Measurements from ENCODE around the gene PPIE. TPM values are rescaled to one million over a fixed set of nuclear protein-coding genes. Genes with fewer than 3 reads are reported as not detected.
"Not testable (repeated sequence)": the region's sequence is repeated elsewhere in the genome, so short reads cannot be mapped to it uniquely, and the experiment has no call there.

The PPIE gene
- total RNA-seq, 1 experiment from 2014 or later = 45.8 TPM

GRCh38 chr1:39762550-39763540 is 24.2 kb downstream of the PPIE start:
- TF ChIP-seq CTCF (IDR thresholded peaks at IDR 0.05; ENCODE audit: unreplicated experiment) = no peak
- H3K36me3 Mint-ChIP-seq (ENCODE audit: insufficient read depth, unreplicated experiment) = peaks cover 11% of the 10 kb centered on the region
- no TSS peak for BruUV-seq (replicated peaks)
- H3K27me3 Mint-ChIP-seq (ENCODE audit: insufficient read depth, unreplicated experiment) = no peaks in the 10 kb centered on the region
- H3K27ac Mint-ChIP-seq (ENCODE audit: low read depth, unreplicated experiment) = no peak overlapping the region
- intact Hi-C loops (cut with micrococcal nuclease) = loop anchor here (5.0 kb wide), 1 partner anchor 241 kb away; no protein-coding TSS in a partner anchor
- no peak for DNase-seq (ENCODE audit: unreplicated experiment)
- CTCF ChIA-PET = interaction anchor here (0.6 kb wide), 1 partner anchor 147 kb away, joined by 4 read pairs; no protein-coding TSS in a partner anchor
- H3K9me3 Mint-ChIP-seq (ENCODE audit: unreplicated experiment) = no peaks in the 10 kb centered on the region
- POLR2A ChIA-PET = no interaction called here
- H3K4me1 Mint-ChIP-seq (ENCODE audit: insufficient read depth, unreplicated experiment) = no peaks in the 10 kb centered on the region
- H3K4me3 Mint-ChIP-seq (ENCODE audit: unreplicated experiment) = no peak overlapping the region

GRCh38 chr1:39763619-39764374 is 25.1 kb downstream of the PPIE start:
- H3K27ac Mint-ChIP-seq (ENCODE audit: low read depth, unreplicated experiment); H3K27me3 Mint-ChIP-seq (ENCODE audit: insufficient read depth, unreplicated experiment); H3K36me3 Mint-ChIP-seq (ENCODE audit: insufficient read depth, unreplicated experiment); H3K4me1 Mint-ChIP-seq (ENCODE audit: insufficient read depth, unreplicated experiment); DNase-seq (ENCODE audit: unreplicated experiment); CTCF ChIA-PET; H3K9me3 Mint-ChIP-seq (ENCODE audit: unreplicated experiment); H3K4me3 Mint-ChIP-seq (ENCODE audit: unreplicated experiment); BruUV-seq (replicated peaks); POLR2A ChIA-PET: not testable (repeated sequence)
- intact Hi-C loops (cut with micrococcal nuclease) = loop anchor here (5.0 kb wide), 1 partner anchor 241 kb away; no protein-coding TSS in a partner anchor

GRCh38 chr1:39764512-39764911 is 25.8 kb downstream of the PPIE start:
- intact Hi-C loops (cut with micrococcal nuclease) = loop anchor here (5.0 kb wide), 1 partner anchor 242 kb away; no protein-coding TSS in a partner anchor
- H3K27ac Mint-ChIP-seq (ENCODE audit: low read depth, unreplicated experiment); H3K36me3 Mint-ChIP-seq (ENCODE audit: insufficient read depth, unreplicated experiment); H3K9me3 Mint-ChIP-seq (ENCODE audit: unreplicated experiment); H3K4me3 Mint-ChIP-seq (ENCODE audit: unreplicated experiment); BruUV-seq (replicated peaks); H3K4me1 Mint-ChIP-seq (ENCODE audit: insufficient read depth, unreplicated experiment); POLR2A ChIA-PET; CTCF ChIA-PET; DNase-seq (ENCODE audit: unreplicated experiment); H3K27me3 Mint-ChIP-seq (ENCODE audit: insufficient read depth, unreplicated experiment): not testable (repeated sequence)

- DNase-seq (ENCODE audit: unreplicated experiment); POLR2A ChIA-PET; H3K27ac Mint-ChIP-seq (ENCODE audit: low read depth, unreplicated experiment); H3K4me1 Mint-ChIP-seq (ENCODE audit: insufficient read depth, unreplicated experiment); intact Hi-C loops (cut with micrococcal nuclease); H3K36me3 Mint-ChIP-seq (ENCODE audit: insufficient read depth, unreplicated experiment); H3K9me3 Mint-ChIP-seq (ENCODE audit: unreplicated experiment); H3K27me3 Mint-ChIP-seq (ENCODE audit: insufficient read depth, unreplicated experiment); H3K4me3 Mint-ChIP-seq (ENCODE audit: unreplicated experiment); BruUV-seq (replicated peaks): not testable (repeated sequence)
- CTCF ChIA-PET = interaction anchor here (0.6 kb wide), 1 partner anchor 509 kb away, joined by 3 read pairs; no protein-coding TSS in a partner anchor
Measured at GRCh38 chr1:39766466-39766865, 27.8 kb downstream of the PPIE start.

- H3K4me1 Mint-ChIP-seq (ENCODE audit: insufficient read depth, unreplicated experiment); H3K4me3 Mint-ChIP-seq (ENCODE audit: unreplicated experiment); H3K27ac Mint-ChIP-seq (ENCODE audit: low read depth, unreplicated experiment); H3K9me3 Mint-ChIP-seq (ENCODE audit: unreplicated experiment); DNase-seq (ENCODE audit: unreplicated experiment); BruUV-seq (replicated peaks); intact Hi-C loops (cut with micrococcal nuclease); H3K27me3 Mint-ChIP-seq (ENCODE audit: insufficient read depth, unreplicated experiment); H3K36me3 Mint-ChIP-seq (ENCODE audit: insufficient read depth, unreplicated experiment); POLR2A ChIA-PET; CTCF ChIA-PET: not testable (repeated sequence)
Measured at GRCh38 chr1:39769502-39769901, 30.8 kb downstream of the PPIE start.

GRCh38 chr1:39770100-39771021 is 31.7 kb downstream of the PPIE start:
- H3K27me3 Mint-ChIP-seq (ENCODE audit: insufficient read depth, unreplicated experiment); BruUV-seq (replicated peaks); POLR2A ChIA-PET; H3K4me1 Mint-ChIP-seq (ENCODE audit: insufficient read depth, unreplicated experiment); intact Hi-C loops (cut with micrococcal nuclease); DNase-seq (ENCODE audit: unreplicated experiment); H3K36me3 Mint-ChIP-seq (ENCODE audit: insufficient read depth, unreplicated experiment); CTCF ChIA-PET; H3K9me3 Mint-ChIP-seq (ENCODE audit: unreplicated experiment); H3K4me3 Mint-ChIP-seq (ENCODE audit: unreplicated experiment); H3K27ac Mint-ChIP-seq (ENCODE audit: low read depth, unreplicated experiment): not testable (repeated sequence)

GRCh38 chr1:39771022-39771532 is 32.4 kb downstream of the PPIE start, which contains the start of gene OXCT2:
OXCT2 (minus strand) TSS chr1:39771348; CDS start chr1:39771255, 93 bp downstream.
- POLR2A ChIA-PET; BruUV-seq (replicated peaks); H3K4me3 Mint-ChIP-seq (ENCODE audit: unreplicated experiment); H3K9me3 Mint-ChIP-seq (ENCODE audit: unreplicated experiment); H3K27ac Mint-ChIP-seq (ENCODE audit: low read depth, unreplicated experiment); DNase-seq (ENCODE audit: unreplicated experiment); H3K36me3 Mint-ChIP-seq (ENCODE audit: insufficient read depth, unreplicated experiment); CTCF ChIA-PET; intact Hi-C loops (cut with micrococcal nuclease); H3K27me3 Mint-ChIP-seq (ENCODE audit: insufficient read depth, unreplicated experiment); H3K4me1 Mint-ChIP-seq (ENCODE audit: insufficient read depth, unreplicated experiment): not testable (repeated sequence)

All from MCF 10A (cell line).